Activated CD4-positive, alpha-beta T cell treated with anti-CD3 and anti-CD28 coated beads, Interleukin-2, amount 10 ng/mL, durations not matched to agents 7 days and 5 days (primary cell): ENCODE measurements around the gene ST7L. TPM values are rescaled to one million over a fixed set of nuclear protein-coding genes. Genes with fewer than 3 reads are reported as not detected.

Experiments used
- CTCF ChIA-PET: fragments of 350-600 bp; sonication (Branson Sonifier 250); formaldehyde crosslinking; loops from one replicate; lab custom pipeline; 2021; ENCODE audit warnings: antibody characterized with exemption; lab: Charles Lee
- POLR2A ChIA-PET: fragments of 350-600 bp; sonication (Branson Sonifier 250); formaldehyde crosslinking; loops from one replicate; lab custom pipeline; 2021; ENCODE audit warnings: antibody characterized with exemption; lab: Charles Lee
- DNase-seq: peaks from one replicate; pipeline ENCODE4 v3.0.0-alpha.2; 2020
- H3K27ac Mint-ChIP-seq: one replicate; pipeline ENCODE4 v1.8.0; 2021; ENCODE audit warnings: mild to moderate bottlenecking, moderate library complexity, mixed read lengths
- H3K27me3 Mint-ChIP-seq: one replicate; pipeline ENCODE4 v1.8.0; 2021; ENCODE audit warnings: mixed read lengths
- H3K36me3 Mint-ChIP-seq: one replicate; pipeline ENCODE4 v1.8.0; 2021; ENCODE audit warnings: low read depth, mixed read lengths
- H3K4me1 Mint-ChIP-seq: one replicate; pipeline ENCODE4 v1.8.0; 2021; ENCODE audit warnings: mixed read lengths
- H3K4me3 Mint-ChIP-seq: one replicate; pipeline ENCODE4 v1.8.0; 2021; ENCODE audit warnings: mild to moderate bottlenecking, moderate library complexity, mixed read lengths
- H3K9me3 Mint-ChIP-seq: one replicate; pipeline ENCODE4 v1.8.0; 2021; ENCODE audit warnings: mixed read lengths
- total RNA-seq, 2 experiments: library from RNA; stranded (reverse); gene quantifications; one replicate each; pipeline ENCODE4 v1.2.3, GENCODE V29; 2021

Gene ST7L
- total RNA-seq, 2 experiments from 2014 or later: 13.8 to 18.5 TPM

DNA sequence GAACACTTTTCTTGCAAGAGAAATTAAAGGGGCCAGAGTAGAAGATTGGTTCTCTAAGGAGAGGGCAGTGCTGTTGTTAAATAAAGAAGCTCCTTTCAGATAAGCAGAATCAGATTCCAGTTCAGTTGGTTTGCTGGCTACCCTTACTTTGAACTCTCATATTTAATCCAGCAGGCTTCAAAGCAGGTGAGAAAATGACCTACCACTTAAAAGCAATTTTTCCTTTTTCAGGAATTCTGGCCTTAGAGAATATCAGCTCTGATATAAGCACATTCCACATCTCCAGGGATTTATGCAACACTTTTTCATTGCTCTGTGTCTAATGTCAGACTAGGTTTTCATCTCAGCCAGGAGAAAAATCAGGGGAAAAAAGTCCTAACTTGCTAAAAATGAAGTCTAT lies 81.5 kb downstream of the ST7L start:
- ChIA-PET CTCF (no interaction called here), POLR2A (no interaction called here)
- no peak for DNase-seq
- Mint-ChIP-seq H3K4me3 (no peak overlapping the region), H3K27me3 (no peaks in the 10 kb centered on the region), H3K4me1 (no peaks in the 10 kb centered on the region), H3K27ac (no peak overlapping the region), H3K9me3 (no peaks in the 10 kb centered on the region), H3K36me3 (no peaks in the 10 kb centered on the region)

DNA sequence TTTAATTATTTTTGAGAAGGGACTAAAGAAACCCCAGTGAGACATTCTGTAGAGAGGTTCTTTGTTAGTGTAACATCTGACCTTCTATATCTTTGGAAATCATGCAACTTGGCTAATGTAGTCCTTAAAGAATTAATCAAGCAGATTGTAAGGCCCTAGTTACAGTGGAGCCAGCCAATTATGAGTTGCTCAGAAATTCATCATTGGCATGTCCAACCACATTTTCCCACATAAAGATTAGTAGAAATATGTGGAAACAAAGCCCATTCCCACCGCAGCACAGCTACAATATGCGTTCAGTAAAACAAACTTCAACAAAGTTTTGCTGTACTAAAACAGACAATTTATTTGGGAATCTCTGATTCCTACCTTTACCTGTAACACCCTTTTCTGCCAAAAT lies 82.4 kb downstream of the ST7L start:
- H3K9me3 Mint-ChIP-seq: no peaks in the 10 kb centered on the region
- no peak overlapping the region for H3K4me3 Mint-ChIP-seq
- ChIA-PET POLR2A (no interaction called here), CTCF (interaction anchor here (0.6 kb wide), 1 partner anchor 91 kb away, joined by 3 read pairs; no protein-coding TSS in a partner anchor)
- H3K36me3 Mint-ChIP-seq: no peaks in the 10 kb centered on the region
- no peaks in the 10 kb centered on the region for H3K27me3 Mint-ChIP-seq
- no peak for DNase-seq
- no peaks in the 10 kb centered on the region for H3K4me1 Mint-ChIP-seq
- no peak overlapping the region for H3K27ac Mint-ChIP-seq

DNA sequence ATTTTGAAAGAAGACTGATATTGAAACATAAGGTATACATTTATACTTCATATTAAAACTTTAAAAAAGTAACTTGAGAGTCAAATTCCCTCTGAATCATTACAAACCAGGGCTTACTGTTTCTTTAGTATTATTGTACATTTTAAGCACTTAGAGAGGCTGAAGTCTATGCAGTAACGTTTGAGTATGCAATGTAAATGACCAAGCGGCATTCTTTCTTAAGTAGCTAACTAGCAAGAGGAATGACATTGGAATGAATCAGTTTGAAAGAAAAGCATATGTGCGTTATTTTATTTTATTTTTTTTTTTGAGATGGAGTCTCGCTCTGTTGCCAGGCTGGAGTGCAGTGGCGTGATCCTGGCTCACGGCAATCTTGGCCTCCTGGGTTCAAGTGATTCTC lies 85.9 kb downstream of the ST7L start:
- Mint-ChIP-seq H3K27ac (no peak overlapping the region), H3K4me3 (no peak overlapping the region), H3K36me3 (no peaks in the 10 kb centered on the region), H3K27me3 (no peaks in the 10 kb centered on the region), H3K9me3 (no peaks in the 10 kb centered on the region), H3K4me1 (no peaks in the 10 kb centered on the region)
- CTCF ChIA-PET: interaction anchor here (1.0 kb wide), 1 partner anchor 16 kb away, joined by 3 read pairs; no protein-coding TSS in a partner anchor
- POLR2A ChIA-PET: no interaction called here
- DNase-seq: no peak

DNA sequence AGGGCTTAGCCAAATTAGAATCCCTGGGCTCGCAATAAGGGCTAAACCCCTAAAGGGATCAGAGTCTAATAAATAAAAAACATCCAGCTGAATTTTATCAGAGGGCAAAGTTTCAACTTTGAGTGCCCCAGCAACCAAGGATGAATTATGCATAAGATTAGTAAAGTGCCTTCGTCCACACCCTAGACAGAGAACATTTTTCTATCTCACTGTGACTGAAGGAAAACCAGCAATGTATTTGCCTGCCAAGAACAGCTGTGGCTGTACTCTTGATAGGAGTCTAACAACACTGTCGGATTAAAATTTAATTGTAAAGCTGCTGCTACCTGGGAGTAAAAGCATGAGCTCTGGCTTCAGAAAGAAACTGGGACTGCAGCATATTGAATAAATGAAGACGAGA lies 86.9 kb downstream of the ST7L start:
- CTCF ChIA-PET: interaction anchor here (1.0 to 2.3 kb wide), 3 partner anchors 9 to 15 kb away, joined by 3 to 6 read pairs (median 3); no protein-coding TSS in a partner anchor
- H3K27ac Mint-ChIP-seq: no peak overlapping the region
- no peaks in the 10 kb centered on the region for H3K9me3 Mint-ChIP-seq
- no peaks in the 10 kb centered on the region for H3K27me3 Mint-ChIP-seq
- no peak overlapping the region for H3K4me3 Mint-ChIP-seq
- no peak for DNase-seq
- no peaks in the 10 kb centered on the region for H3K36me3 Mint-ChIP-seq
- no peaks in the 10 kb centered on the region for H3K4me1 Mint-ChIP-seq
- POLR2A ChIA-PET: interaction anchor here (0.6 kb wide), 1 partner anchor 709 kb away, joined by 4 read pairs; no protein-coding TSS in a partner anchor

DNA sequence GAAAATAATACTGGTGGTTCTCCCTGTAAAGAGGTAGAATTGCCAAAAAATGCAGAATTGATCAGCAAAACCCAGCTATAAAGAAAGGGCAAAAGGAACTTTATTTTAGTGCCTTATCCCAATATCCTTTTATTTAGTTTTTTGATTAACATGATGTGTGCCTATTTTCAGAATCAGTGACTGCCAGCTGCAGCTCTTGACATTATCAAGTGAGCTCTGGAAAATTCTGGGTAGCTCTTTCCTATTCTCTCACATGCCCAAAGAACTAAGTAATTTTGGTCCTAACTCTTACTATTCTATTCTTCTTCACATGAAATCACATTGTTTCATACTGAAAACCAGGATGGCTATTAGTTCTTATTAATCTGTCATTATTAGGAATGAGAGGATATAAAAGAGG lies 88.1 kb downstream of the ST7L start:
- no peaks in the 10 kb centered on the region for H3K9me3 Mint-ChIP-seq

DNA sequence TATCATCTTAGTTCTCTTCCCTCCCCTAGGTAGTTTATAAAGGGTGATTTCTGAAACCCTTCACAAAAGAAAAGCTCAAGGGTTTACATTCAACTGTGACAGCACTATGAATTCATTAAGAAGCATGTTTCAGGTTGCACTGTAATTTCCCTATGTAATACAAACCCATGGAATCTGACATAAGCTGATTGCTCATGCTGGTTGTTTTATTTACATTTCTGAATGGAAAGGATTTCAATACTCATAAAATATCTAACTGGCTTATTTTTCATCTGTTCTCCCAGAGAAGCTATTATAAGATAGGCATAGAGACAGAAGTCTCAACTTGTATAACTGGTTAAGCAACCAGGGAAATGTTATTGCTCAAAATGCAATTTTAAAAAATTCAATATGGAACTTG lies 89.6 kb downstream of the ST7L start:
- Mint-ChIP-seq H3K4me1 (no peaks in the 10 kb centered on the region), H3K27me3 (no peaks in the 10 kb centered on the region), H3K36me3 (no peaks in the 10 kb centered on the region), H3K4me3 (no peak overlapping the region), H3K9me3 (no peaks in the 10 kb centered on the region), H3K27ac (no peak overlapping the region)
- ChIA-PET POLR2A (no interaction called here), CTCF (interaction anchor here (0.7 to 1.1 kb wide), 3 partner anchors 27 to 514 kb away, joined by 3 to 5 read pairs (median 3); no protein-coding TSS in a partner anchor)
- DNase-seq: no peak

More for the DNA sequence above, 88.1 kb downstream of the ST7L start:
- H3K4me1 Mint-ChIP-seq: no peaks in the 10 kb centered on the region
- DNase-seq: no peak
- H3K27ac Mint-ChIP-seq: no peak overlapping the region
- ChIA-PET POLR2A (no interaction called here), CTCF (interaction anchor here (0.5 to 2.3 kb wide), 2 partner anchors 12 to 130 kb away, joined by 3 to 6 read pairs; no protein-coding TSS in a partner anchor)
- H3K36me3 Mint-ChIP-seq: no peaks in the 10 kb centered on the region
- H3K4me3 Mint-ChIP-seq: no peak overlapping the region
- no peaks in the 10 kb centered on the region for H3K27me3 Mint-ChIP-seq

DNA sequence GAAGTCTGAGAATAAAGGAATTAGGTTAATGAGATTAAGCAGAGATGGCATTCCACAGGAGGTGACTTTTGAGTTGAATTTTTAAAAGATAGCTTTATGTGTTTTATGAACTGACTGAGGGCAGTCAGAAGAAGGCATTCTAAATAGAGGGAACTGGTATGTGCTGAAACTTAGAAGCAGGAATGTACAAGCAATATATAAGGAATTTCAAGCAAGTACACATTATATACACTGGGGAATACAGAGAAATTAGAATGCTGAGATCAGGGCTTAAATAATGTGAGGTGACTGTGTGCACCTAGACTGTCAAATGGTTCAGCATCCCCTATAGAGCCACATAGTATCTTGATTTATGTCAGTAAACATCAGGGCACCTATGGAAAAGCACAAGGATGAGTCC lies 90.9 kb downstream of the ST7L start:
- Mint-ChIP-seq H3K27me3 (no peaks in the 10 kb centered on the region), H3K4me1 (no peaks in the 10 kb centered on the region), H3K27ac (no peak overlapping the region), H3K9me3 (no peaks in the 10 kb centered on the region), H3K36me3 (no peaks in the 10 kb centered on the region), H3K4me3 (no peak overlapping the region)
- ChIA-PET POLR2A (no interaction called here), CTCF (interaction anchor here (1.0 to 2.0 kb wide), 3 partner anchors 11 to 137 kb away, joined by 3 to 4 read pairs (median 4); no protein-coding TSS in a partner anchor)
- DNase-seq: no peak

DNA sequence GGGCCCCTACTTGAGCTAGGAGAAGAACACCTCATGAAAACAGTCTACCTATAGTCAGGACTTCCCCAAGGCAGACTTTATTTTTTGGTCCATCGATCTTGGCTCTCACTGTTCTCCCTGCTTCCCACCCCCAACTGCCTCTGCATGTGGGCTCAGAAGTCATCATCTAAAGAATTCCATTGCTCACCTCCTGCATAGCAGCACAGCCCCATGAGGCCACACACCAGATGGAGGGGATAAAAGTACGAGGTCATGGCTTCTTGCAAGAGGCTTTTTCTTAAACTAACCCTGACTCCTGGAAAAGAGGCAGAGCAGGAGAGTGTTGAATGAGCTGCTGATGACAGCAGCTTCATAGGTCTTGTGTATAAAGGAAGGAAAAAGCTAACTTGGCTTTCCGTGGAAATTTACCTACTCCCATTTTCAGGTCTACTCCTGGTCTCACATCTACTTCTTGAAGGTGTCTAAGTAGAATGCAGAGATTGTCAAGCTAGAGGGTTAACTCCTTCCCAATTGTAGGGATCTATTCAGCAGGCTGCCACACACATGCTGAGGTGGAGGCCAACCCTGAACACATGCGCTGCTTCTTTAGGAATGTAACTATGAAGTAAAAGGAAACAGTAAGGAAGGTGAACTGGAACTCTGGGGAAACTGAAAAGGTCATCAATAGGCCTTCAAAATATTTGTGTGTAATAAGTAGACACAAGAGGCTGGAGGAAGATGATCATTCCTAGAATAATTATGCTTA lies 91.5 kb downstream of the ST7L start:
- ChIA-PET POLR2A (no interaction called here), CTCF (interaction anchor here (1.0 to 2.0 kb wide), 2 partner anchors 11 to 136 kb away, joined by 4 read pairs; no protein-coding TSS in a partner anchor)
- Mint-ChIP-seq H3K36me3 (no peaks in the 10 kb centered on the region), H3K27me3 (no peaks in the 10 kb centered on the region), H3K4me3 (no peak overlapping the region), H3K9me3 (no peaks in the 10 kb centered on the region), H3K4me1 (no peaks in the 10 kb centered on the region), H3K27ac (no peak overlapping the region)
- no peak for DNase-seq

DNA sequence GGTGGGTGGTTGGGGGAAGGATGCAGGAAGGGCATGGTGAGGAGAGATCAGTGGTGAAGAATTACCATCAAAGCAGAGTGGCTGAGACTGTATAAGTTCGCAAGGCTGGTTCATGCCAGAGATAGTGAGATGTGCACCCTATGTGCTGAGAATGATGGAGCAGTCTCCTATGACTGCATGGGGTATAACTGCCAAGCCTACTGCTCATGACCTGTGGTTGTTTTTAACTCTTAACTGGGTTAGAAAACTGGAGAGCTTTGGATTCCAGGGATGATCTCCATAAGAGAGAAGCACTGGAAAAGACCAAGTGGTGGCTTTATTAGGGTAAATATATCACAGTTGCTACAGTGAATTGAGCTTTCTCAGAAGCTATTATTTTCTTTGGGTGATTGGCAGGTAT lies 94.0 kb downstream of the ST7L start:
- CTCF ChIA-PET: interaction anchor here (1.7 to 2.9 kb wide), 2 partner anchors 13 to 17 kb away, joined by 3 to 9 read pairs; no protein-coding TSS in a partner anchor

DNA sequence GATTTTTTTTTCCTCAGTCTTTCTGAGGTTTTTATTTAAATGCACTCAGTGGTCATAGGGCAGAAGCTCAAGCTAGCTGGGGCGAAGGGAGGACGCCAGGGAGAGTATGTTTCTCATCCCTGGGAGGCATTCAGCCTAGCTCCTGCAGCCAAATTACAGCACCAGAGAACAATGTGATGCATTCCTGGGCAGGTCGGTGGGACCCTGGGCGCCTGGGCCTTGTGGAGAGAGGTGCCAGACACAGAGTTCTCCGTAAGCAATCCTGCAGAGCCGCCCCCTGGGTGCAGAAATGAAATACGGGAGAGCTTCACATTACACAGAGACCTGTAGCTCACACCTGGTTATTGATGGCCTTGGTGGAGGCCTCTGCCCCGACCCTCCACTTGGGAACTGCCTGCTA lies 94.7 kb downstream of the ST7L start:
- H3K4me1 Mint-ChIP-seq: no peaks in the 10 kb centered on the region
- no peak overlapping the region for H3K27ac Mint-ChIP-seq
- no peaks in the 10 kb centered on the region for H3K27me3 Mint-ChIP-seq

More for the DNA sequence above, 94.0 kb downstream of the ST7L start:
- no peak overlapping the region for H3K4me3 Mint-ChIP-seq
- no peaks in the 10 kb centered on the region for H3K27me3 Mint-ChIP-seq
- DNase-seq: no peak
- H3K9me3 Mint-ChIP-seq: no peaks in the 10 kb centered on the region
- no peak overlapping the region for H3K27ac Mint-ChIP-seq
- POLR2A ChIA-PET: no interaction called here
- H3K36me3 Mint-ChIP-seq: no peaks in the 10 kb centered on the region
- no peaks in the 10 kb centered on the region for H3K4me1 Mint-ChIP-seq

DNA sequence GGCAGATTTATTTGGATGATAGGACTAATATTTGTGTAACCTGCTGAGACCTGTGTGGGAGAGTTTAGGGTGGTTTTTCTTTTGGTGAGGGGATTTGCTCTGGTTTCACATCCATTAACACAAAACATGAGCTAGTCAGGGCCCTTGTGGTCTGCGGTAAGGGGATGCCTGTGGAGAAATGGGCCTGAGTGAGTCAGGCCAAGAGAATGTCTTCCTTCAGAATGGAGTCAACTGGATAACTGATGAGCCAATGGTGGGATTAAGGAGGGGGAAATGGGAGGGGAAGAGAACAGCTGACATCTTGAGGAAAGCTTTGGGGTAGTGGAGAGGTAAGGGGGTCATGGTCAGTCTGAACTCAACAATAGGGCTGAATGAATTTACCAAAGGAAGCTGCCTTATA lies 96.3 kb downstream of the ST7L start:
- no peaks in the 10 kb centered on the region for H3K27me3 Mint-ChIP-seq
- H3K9me3 Mint-ChIP-seq: no peaks in the 10 kb centered on the region
- no peak overlapping the region for H3K4me3 Mint-ChIP-seq
- CTCF ChIA-PET: interaction anchor here (1.2 to 2.9 kb wide), 3 partner anchors 9 to 18 kb away, joined by 3 to 9 read pairs (median 3); no protein-coding TSS in a partner anchor
- no peak for DNase-seq
- no peaks in the 10 kb centered on the region for H3K4me1 Mint-ChIP-seq
- POLR2A ChIA-PET: no interaction called here
- H3K27ac Mint-ChIP-seq: no peak overlapping the region
- no peaks in the 10 kb centered on the region for H3K36me3 Mint-ChIP-seq

More for the DNA sequence above, 94.7 kb downstream of the ST7L start:
- Mint-ChIP-seq H3K36me3 (no peaks in the 10 kb centered on the region), H3K4me3 (no peak overlapping the region), H3K9me3 (no peaks in the 10 kb centered on the region)
- ChIA-PET POLR2A (no interaction called here), CTCF (interaction anchor here (1.7 to 2.9 kb wide), 2 partner anchors 12 to 18 kb away, joined by 3 to 9 read pairs; no protein-coding TSS in a partner anchor)
- DNase-seq: no peak

DNA sequence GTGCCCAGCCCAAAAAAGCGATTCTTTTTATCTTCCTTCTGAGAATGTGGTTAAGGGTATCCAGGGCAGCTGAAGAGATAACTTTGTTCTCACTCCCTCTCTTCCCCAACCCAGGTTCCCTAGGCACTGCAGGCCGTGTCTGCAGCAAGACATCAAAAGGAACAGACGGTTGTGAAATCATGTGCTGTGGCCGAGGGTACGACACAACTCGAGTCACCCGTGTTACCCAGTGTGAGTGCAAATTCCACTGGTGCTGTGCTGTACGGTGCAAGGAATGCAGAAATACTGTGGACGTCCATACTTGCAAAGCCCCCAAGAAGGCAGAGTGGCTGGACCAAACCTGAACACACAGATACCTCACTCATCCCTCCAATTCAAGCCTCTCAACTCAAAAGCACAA lies 98.8 kb downstream of the ST7L start:
- DNase-seq: no peak
- H3K27ac Mint-ChIP-seq: no peak overlapping the region
- ChIA-PET CTCF (no interaction called here), POLR2A (no interaction called here)
- H3K36me3 Mint-ChIP-seq: no peaks in the 10 kb centered on the region
- no peaks in the 10 kb centered on the region for H3K4me1 Mint-ChIP-seq
- no peak overlapping the region for H3K4me3 Mint-ChIP-seq
- H3K9me3 Mint-ChIP-seq: no peaks in the 10 kb centered on the region
- H3K27me3 Mint-ChIP-seq: no peaks in the 10 kb centered on the region

DNA sequence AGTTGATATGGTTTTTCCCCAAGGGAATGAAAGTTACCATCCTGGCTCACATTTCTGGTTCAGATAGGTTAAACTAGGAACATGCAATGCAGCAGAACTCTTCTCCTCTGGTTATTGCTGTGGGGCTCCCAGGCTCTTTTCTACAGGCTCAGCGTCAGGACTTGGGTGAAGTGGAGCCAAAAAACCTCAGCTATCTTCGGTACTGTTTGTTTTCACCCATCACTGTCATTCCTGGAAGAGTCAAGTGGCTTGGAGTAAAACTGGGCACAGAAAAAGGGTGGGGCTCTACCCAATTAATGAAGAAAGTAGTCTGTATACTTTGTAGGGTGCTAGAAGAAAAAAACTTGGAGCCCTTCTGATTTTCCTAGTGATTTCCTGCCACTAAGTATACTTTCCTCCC lies 100.8 kb downstream of the ST7L start:
- Mint-ChIP-seq H3K4me3 (no peak overlapping the region), H3K27ac (no peak overlapping the region), H3K4me1 (no peaks in the 10 kb centered on the region), H3K27me3 (no peaks in the 10 kb centered on the region), H3K9me3 (no peaks in the 10 kb centered on the region), H3K36me3 (no peaks in the 10 kb centered on the region)
- CTCF ChIA-PET: no interaction called here
- POLR2A ChIA-PET: no interaction called here
- no peak for DNase-seq
